Activated T-helper 2 cell treated with anti-CD3 and anti-CD28 coated beads, Interferon-gamma antibody, Interleukin-2, Interleukin-4, amounts not matched to agents 10 μg/mL and 5 μg/mL and 100 μg/mL, durations not matched to agents 14 hours and 24 hours and 36 hours (primary cell): ENCODE data around the gene SLC4A1AP. TPM values are rescaled to one million over a fixed set of nuclear protein-coding genes. Genes with fewer than 3 reads are reported as not detected.
A peak's percentile ranks its signal among the peaks of the same experiment; 100 is the strongest.
"Not testable (repeated sequence)": the region's sequence is repeated elsewhere in the genome, so short reads cannot be mapped to it uniquely, and the experiment has no call there.

ENCODE experiments used
- DNase-seq: peaks from one replicate; pipeline ENCODE4 v3.0.0; 2021; ENCODE audit warnings: low spot score
- H3K27ac Mint-ChIP-seq: one replicate; pipeline ENCODE4 v1.8.0; 2021; ENCODE audit warnings: mixed read lengths
- H3K27me3 Mint-ChIP-seq: one replicate; pipeline ENCODE4 v1.8.0; 2021; ENCODE audit warnings: low read depth, mixed read lengths
- H3K36me3 Mint-ChIP-seq: one replicate; pipeline ENCODE4 v1.8.0; 2021; ENCODE audit warnings: low read depth, mixed read lengths
- H3K4me1 Mint-ChIP-seq: one replicate; pipeline ENCODE4 v1.8.0; 2021; ENCODE audit warnings: low read depth, mixed read lengths
- H3K4me3 Mint-ChIP-seq: one replicate; pipeline ENCODE4 v1.8.0; 2021; ENCODE audit warnings: low read depth, mild to moderate bottlenecking, moderate library complexity, mixed read lengths
- H3K9me3 Mint-ChIP-seq: one replicate; pipeline ENCODE4 v1.8.0; 2021; ENCODE audit warnings: mixed read lengths
- intact Hi-C: fragments of 100-400 bp; cut with micrococcal nuclease; formaldehyde crosslinking; loops from one replicate; pipeline ENCODE4 v1.15.1; 2023
- total RNA-seq: library from RNA; stranded (reverse); gene quantifications from 2 replicates; pipeline ENCODE4 v1.2.3, GENCODE V29; 2022

SLC4A1AP gene
- total RNA-seq, 1 donor from 2014 or later = 27.8 TPM

DNA sequence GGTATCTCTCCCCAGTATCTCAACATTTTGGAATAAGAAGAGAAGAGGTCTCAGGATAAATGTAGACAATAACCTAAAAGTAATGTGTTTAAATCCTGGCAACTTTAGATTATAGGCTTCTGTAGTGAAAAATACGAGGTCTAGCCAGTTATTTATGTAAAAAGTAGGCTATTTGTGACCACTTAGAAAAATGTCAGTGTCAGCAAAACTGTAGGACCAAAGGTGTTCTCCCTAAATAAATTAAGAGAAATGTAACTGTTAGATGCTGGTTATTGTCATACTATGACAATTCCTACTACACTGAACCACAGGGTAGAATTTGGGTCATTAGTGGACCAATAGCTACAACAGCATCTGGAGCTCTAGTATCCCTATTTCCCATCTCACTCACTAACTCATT, 2.3 kb upstream of the SLC4A1AP start:
- peaks cover 38% of the 10 kb centered on the region for H3K4me1 Mint-ChIP-seq
- no peaks in the 10 kb centered on the region for H3K9me3 Mint-ChIP-seq

DNA sequence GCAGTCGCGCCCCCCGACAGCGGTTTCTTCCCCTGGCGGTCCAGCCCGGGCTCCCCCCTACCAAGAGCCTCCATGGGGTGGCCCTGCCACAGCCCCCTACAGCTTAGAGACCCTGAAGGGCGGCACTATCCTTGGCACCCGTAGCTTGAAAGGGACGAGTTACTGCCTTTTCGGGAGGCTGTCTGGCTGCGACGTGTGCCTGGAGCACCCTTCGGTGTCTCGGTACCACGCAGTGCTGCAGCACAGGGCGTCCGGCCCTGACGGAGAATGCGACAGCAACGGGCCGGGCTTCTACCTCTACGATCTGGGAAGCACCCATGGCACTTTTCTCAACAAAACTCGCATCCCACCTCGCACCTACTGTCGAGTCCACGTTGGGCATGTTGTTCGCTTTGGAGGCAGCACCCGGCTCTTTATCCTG, 475 bp downstream of the SLC4A1AP start:
- Mint-ChIP-seq H3K9me3 (no peaks in the 10 kb centered on the region), H3K36me3 (peaks cover 56% of the 10 kb centered on the region)

More for the DNA sequence above, 2.3 kb upstream of the SLC4A1AP start:
- Mint-ChIP-seq H3K27me3 (no peaks in the 10 kb centered on the region), H3K36me3 (peaks cover 49% of the 10 kb centered on the region), H3K4me3 (peak overlapping the region; percentile 100), H3K27ac (peak overlapping the region; percentile 24)
- intact Hi-C loops = no loop called here
- DNase-seq = no peak

DNA sequence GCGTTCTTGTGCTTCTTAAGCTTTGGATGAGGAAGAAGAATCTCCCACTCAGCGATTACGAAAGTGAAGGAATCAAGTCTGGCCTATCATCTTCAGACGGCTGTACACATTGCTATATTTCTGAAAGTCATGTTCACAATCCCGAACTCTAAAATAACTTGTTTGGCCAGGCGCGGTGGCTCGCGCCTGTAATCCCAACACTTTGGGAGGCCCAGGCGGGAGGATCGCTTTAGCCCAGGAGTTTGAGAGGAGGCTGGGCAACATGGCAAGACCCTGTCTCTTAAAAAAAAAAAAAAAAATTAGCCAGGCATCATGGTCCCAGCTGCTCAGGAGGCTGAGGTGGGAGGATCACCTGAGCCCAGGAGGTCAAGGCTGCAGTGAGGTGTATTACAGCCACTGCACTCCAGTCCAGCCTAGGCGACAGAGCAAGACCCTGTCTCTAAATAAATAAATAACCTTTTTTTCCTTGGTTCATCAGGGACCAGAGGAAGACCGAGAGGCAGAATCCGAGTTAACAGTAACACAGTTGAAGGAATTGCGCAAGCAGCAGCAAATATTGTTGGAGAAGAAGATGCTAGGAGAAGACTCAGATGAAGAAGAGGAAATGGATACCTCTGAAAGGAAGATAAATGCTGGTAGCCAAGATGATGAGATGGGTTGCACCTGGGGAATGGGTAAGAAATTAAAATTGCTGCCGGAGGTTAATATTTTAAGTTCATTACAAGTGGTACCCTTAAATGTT, 1.1 kb downstream of the SLC4A1AP start:
- Mint-ChIP-seq H3K27me3 (no peaks in the 10 kb centered on the region), H3K4me1 (peaks cover 34% of the 10 kb centered on the region), H3K4me3 (peak overlapping the region; percentile 100), H3K27ac (peak overlapping the region; percentile 99), H3K36me3 (peaks cover 54% of the 10 kb centered on the region), H3K9me3 (no peaks in the 10 kb centered on the region)
- intact Hi-C loops = no loop called here
- DNase-seq = no peak

More for the DNA sequence above, 475 bp downstream of the SLC4A1AP start:
- Mint-ChIP-seq H3K4me3 (peak overlapping the region; percentile 100), H3K27me3 (no peaks in the 10 kb centered on the region), H3K27ac (peak overlapping the region; percentile 99), H3K4me1 (peaks cover 40% of the 10 kb centered on the region)
- intact Hi-C loops = no loop called here
- DNase-seq = no peak

DNA sequence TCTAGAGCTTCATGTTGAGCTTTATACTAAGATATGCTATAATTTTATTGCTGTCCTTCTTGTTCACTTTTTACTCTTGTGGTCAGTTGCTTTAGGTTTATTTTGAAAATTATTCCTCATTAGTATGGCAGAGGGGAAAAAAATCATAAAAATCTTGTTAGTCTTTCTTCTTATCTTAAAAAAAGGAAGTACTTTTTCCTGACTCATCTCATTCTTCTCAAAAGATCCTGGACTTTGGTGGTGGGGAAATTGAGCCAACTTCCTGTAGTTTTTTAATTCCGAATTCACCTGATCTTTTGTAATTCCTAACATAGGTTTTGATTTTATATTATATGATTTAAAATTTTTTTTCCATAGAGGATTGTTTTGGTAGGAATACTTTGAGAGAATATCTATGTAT, 3.8 kb downstream of the SLC4A1AP start:
- Mint-ChIP-seq H3K36me3 (peaks cover 48% of the 10 kb centered on the region), H3K4me1 (peaks cover 21% of the 10 kb centered on the region), H3K27ac (no peak overlapping the region), H3K27me3 (no peaks in the 10 kb centered on the region), H3K4me3 (no peak overlapping the region), H3K9me3 (no peaks in the 10 kb centered on the region)
- intact Hi-C loops = no loop called here
- DNase-seq = no peak

DNA sequence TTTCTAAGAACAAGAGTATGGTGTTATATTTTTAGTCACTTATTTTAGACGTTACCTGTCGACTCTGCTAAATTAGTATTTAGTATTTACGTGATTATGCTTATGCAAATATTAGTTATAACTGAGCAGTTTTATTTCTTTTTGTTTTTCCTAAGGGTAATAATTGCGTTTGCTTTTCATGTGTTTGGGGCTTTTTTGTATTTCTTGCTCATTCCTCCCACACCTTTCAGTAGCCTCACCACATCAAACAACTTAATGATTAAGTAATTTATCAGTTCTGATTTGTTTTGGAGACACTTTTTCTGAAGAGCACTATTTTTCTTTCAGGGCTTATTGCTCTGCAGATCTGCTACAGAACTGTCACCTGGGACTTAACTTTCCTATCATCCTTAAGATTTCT, 7.5 kb downstream of the SLC4A1AP start:
- intact Hi-C loops = no loop called here
- DNase-seq = no peak
- H3K27ac Mint-ChIP-seq = no peak overlapping the region
- H3K9me3 Mint-ChIP-seq = no peaks in the 10 kb centered on the region
- H3K4me1 Mint-ChIP-seq = peaks cover 8% of the 10 kb centered on the region
- H3K4me3 Mint-ChIP-seq = no peak overlapping the region
- H3K36me3 Mint-ChIP-seq = peaks cover 64% of the 10 kb centered on the region
- no peaks in the 10 kb centered on the region for H3K27me3 Mint-ChIP-seq

DNA sequence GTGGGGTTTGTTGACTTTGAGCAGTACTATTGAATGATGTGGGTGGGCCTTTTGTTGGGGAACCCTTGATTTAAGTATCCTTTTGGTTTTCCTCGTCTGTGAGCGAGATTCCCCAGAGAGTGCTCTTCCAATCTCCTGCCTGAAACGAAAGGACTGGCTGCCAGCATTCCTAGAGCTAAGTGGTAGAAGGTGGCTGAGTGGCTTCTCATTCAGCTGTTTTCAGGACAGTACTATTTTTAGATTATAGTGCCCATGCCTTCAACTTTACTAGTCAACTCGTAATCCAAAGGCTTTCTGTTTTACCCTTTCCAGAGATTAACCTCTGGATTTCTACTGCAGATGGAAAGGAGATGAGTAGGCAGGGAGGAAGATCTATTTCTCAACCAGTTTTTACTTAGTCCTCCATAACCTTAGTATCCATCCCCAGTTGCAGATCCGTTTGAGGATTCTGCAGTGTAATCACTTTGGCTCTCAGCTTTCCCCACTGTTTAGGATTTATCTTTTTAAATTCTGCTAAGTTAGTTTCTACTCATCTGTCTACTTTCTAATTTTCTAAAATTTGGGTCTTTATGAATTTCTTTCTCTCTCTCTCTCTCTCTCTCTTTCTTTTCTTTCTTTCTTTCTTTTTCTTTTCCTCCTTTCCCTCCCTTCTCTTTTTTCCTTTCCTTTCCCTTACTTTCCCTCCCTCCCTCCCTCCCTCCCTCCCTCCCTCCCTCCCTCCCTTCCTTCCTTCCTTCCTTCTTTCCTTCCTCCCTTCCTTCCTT, 9.2 kb downstream of the SLC4A1AP start:
- Mint-ChIP-seq H3K9me3 (no peaks in the 10 kb centered on the region), H3K4me1 (peaks cover 3% of the 10 kb centered on the region), H3K36me3 (peaks cover 57% of the 10 kb centered on the region), H3K4me3 (no peak overlapping the region), H3K27me3 (no peaks in the 10 kb centered on the region), H3K27ac (no peak overlapping the region)
- no peak for DNase-seq
- intact Hi-C loops = no loop called here

DNA sequence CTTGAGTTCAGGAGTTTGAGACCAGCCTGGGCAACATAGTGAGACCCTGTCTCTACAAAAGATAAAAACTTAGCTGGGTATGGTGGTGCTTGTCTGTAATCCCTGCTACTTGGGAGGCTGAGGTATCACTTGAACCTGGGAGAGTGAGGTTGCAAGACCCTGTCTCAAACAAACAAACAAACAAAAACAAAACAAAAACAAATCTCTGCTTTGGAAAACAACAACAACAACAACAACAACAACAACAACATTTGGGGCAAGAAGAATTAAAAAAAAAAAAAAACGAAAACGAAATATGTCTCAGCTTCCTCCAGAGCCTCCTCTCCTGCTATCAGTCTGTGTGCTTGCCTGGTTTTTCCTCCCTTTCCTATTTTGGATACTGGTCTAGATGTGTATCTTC, 16.9 kb downstream of the SLC4A1AP start:
- DNase-seq = no peak

DNA sequence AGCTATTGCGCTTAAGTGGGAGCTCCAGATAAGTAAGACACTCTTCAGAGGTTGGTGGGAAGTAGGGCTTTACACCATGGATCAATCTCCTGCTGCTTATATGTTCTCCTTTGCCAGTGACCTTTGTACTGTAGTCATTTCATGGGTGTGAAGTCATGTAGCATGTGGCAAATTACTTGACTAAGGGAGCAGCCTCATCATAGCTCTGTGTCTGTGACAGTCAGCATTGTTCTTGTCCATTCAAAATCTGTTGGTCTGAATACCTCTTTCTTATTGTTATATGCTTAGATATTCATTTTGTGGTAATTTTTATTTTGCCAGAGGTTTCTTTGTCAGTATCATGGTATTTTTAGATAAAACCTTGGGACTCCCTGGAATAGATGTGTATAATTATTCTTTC, 18.2 kb downstream of the SLC4A1AP start:
- peaks cover 31% of the 10 kb centered on the region for H3K4me1 Mint-ChIP-seq

More for the DNA sequence above, 16.9 kb downstream of the SLC4A1AP start:
- H3K9me3 Mint-ChIP-seq = no peaks in the 10 kb centered on the region
- intact Hi-C loops = loop anchor here (5.0 kb wide), 3 partner anchors 43 to 253 kb away; partner anchors contain the start of gene NRBP1
- H3K4me1 Mint-ChIP-seq = peaks cover 31% of the 10 kb centered on the region
- no peaks in the 10 kb centered on the region for H3K27me3 Mint-ChIP-seq
- no peak overlapping the region for H3K4me3 Mint-ChIP-seq
- no peak overlapping the region for H3K27ac Mint-ChIP-seq
- peaks cover 43% of the 10 kb centered on the region for H3K36me3 Mint-ChIP-seq

DNA sequence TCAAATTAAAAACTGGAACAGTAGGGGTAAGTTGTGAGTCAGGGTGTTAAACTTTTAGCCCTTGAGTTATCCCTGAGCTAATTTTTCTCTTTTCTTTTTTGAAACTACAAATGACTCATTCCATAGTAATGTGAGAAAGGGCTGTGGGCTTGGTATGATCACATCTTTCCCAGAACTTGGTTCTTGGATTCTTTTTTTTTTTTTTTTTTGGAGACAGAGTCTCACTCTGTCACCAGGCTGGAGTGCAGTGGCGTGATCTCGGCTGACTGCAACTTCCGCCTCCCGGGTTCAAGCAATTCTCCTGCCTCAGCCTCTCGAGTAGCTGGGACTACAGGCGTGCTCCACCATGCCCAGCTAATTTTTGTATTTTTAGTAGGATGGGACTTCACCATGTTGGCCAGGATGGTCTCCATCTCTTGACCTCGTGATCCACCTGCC, 18.7 kb downstream of the SLC4A1AP start:
- Mint-ChIP-seq H3K4me1 (peaks cover 31% of the 10 kb centered on the region), H3K27ac (peak overlapping the region; percentile 75), H3K36me3 (peaks cover 46% of the 10 kb centered on the region)
- intact Hi-C loops = loop anchor here (5.0 kb wide), 3 partner anchors 45 to 255 kb away; partner anchors contain the start of gene NRBP1
- not testable (repeated sequence) for H3K9me3 Mint-ChIP-seq, H3K4me3 Mint-ChIP-seq, H3K27me3 Mint-ChIP-seq, DNase-seq

More for the DNA sequence above, 18.2 kb downstream of the SLC4A1AP start:
- peak overlapping the region; percentile 75 for H3K27ac Mint-ChIP-seq
- H3K9me3 Mint-ChIP-seq = no peaks in the 10 kb centered on the region
- peaks cover 46% of the 10 kb centered on the region for H3K36me3 Mint-ChIP-seq
- no peak for DNase-seq
- no peaks in the 10 kb centered on the region for H3K27me3 Mint-ChIP-seq
- no peak overlapping the region for H3K4me3 Mint-ChIP-seq
- intact Hi-C loops = loop anchor here (5.0 kb wide), 3 partner anchors 45 to 255 kb away; partner anchors contain the start of gene NRBP1

DNA sequence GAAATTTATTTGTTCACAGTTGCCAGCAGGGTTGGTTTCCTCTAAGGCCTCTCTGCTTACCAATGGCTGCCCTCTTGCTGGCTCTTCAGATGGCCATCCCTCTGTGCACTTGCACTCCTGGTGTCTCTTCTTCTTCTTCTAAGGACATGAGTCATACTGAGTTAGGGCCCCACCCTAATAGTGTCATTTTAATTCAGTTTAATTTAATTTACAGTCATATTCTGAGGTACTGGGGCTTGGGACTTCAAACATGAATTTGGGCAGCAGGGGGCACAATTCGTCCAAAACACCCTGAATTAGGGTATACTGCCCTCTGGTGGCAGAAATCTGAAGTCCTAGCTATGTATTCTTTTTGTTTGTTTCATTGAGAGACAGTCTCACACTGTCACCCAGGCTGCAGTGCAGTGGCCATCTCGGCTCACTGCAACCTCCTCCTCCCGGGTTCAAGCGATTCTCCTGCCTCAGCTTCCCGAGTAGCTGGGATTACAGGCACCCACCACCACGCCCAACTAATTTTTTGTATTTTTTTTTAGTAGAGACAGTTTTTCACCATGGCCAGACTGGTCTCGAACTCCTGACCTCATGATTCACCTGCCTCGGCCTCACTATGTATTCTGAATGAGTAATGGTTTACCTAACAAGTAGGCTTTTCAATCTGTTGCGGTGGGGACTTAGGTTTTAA, 19.8 kb downstream of the SLC4A1AP start:
- peaks cover 49% of the 10 kb centered on the region for H3K36me3 Mint-ChIP-seq
- no peaks in the 10 kb centered on the region for H3K27me3 Mint-ChIP-seq
- no peak overlapping the region for H3K4me3 Mint-ChIP-seq

DNA sequence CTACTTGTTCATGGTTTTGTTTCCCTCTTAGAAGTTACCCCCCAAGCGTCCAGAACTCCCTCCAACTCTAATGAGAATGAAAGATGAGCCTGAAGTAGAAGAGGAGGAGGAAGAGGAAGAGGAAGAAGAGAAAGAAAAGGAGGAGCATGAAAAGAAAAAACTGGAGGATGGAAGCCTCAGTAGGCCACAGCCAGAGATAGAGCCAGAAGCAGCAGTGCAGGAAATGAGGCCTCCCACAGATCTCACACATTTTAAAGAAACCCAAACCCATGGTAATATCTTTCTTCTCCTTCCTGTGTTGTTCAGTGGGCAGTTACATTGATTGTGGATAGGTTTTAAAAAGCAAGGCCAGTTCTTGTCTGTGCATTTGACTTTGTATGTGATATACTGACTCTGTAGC, 21.3 kb downstream of the SLC4A1AP start:
- DNase-seq, intact Hi-C loops, H3K27me3 Mint-ChIP-seq, H3K9me3 Mint-ChIP-seq: not testable (repeated sequence)
- Mint-ChIP-seq H3K36me3 (peaks cover 48% of the 10 kb centered on the region), H3K4me3 (peak overlapping the region; percentile 20), H3K4me1 (peaks cover 31% of the 10 kb centered on the region), H3K27ac (peak overlapping the region; percentile 81)

More for the DNA sequence above, 19.8 kb downstream of the SLC4A1AP start:
- peak; percentile 78 for DNase-seq
- peaks cover 31% of the 10 kb centered on the region for H3K4me1 Mint-ChIP-seq
- peak overlapping the region; percentile 77 for H3K27ac Mint-ChIP-seq
- intact Hi-C loops = loop anchor here (5.0 kb wide), 3 partner anchors 46 to 256 kb away; partner anchors contain the start of gene NRBP1
- no peaks in the 10 kb centered on the region for H3K9me3 Mint-ChIP-seq

DNA sequence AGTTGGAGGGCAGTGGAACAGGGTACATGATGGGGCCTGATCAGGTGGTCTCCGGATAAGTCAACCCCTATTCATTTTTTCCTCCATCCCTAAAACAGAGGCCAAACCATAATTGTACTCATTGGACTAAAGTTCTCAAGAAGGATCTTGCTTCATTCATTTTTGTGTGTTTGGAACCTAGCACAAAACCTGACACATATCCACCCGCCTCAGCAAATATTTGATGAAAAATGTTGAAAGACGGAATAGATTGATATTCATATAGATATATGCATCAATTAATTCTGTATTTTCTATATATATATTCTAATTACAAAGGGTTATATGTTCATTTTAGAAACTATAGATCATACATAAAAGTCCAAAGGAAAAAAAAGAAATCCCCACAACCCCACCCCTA, 21.9 kb downstream of the SLC4A1AP start:
- H3K4me3 Mint-ChIP-seq = no peak overlapping the region
- H3K9me3 Mint-ChIP-seq = no peaks in the 10 kb centered on the region
- H3K36me3 Mint-ChIP-seq = peaks cover 47% of the 10 kb centered on the region
- H3K4me1 Mint-ChIP-seq = peaks cover 31% of the 10 kb centered on the region
- no peaks in the 10 kb centered on the region for H3K27me3 Mint-ChIP-seq
- DNase-seq = no peak
- intact Hi-C loops = no loop called here
- peak overlapping the region; percentile 81 for H3K27ac Mint-ChIP-seq
